ENCODE results near the gene SH2D6. TPM values are rescaled to one million over a fixed set of nuclear protein-coding genes. Genes with fewer than 3 reads are reported as not detected.

The SH2D6 gene
- polyA plus RNA-seq (2012; ENCODE audit: insufficient read depth, insufficient read length, low read depth) = 2.0 TPM

DNA sequence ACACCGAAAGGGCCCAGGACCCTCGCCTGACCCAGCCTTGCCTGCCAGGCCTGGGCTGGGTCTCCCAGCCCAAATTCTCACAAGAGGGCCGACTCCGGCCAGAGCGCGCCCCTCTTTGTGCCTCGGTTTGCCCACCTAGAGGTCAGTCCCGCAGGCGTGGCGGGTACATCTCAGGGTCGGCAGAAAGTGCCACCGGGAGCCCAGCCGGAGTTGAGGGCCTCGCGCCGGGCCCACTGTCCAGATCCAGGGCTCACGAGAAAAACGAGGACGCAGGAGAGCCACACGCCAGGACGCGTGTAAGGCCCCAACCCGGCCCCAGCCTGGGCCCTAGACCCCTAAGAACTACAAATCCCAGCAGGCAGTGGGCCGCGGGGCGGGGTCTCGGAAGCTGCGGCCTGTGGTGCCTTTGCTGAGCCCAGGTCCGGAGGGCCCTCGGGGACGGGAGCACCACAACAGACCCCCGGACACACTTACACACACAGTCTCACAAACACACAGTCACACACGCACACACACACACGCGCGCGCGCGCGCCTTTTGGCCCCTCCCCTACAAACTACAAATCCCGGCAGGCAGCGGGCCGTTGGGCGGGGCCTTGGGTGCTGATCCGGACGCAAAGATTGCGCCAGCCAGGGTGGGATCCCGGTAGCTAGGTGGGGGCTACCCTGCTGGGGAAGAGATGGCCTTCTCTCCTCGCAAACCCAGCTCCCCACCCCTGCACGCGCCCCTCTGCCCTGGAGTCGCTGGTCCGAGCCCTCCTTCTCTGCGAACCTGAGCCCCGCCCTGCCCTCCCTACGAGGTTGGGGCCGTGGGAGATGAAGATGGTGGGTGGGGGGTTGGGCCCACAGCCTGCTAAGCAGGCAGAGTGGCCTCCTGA is at the start of gene SH2D6:
SH2D6 (plus strand) TSS at position 583 of the 877 bp plus-strand sequence. CDS start 10,752 bp downstream, outside the sequence.
- Histone ChIP-seq H3K36me3 (no peaks in the 10 kb centered on the region), H3K27me3 (no peaks in the 10 kb centered on the region), H3K4me3 (ENCODE audit: low read depth, low read length) (peak within 1 kb of the TSS; percentile 64), H3K9me3 (no peaks in the 10 kb centered on the region), H3K4me1 (peaks cover 14% of the 10 kb centered on the region)
- no peak for TF ChIP-seq CTCF (IDR thresholded peaks at IDR 0.05; ENCODE audit: low read depth, low read length)
- peak; percentile 84 for DNase-seq

- Histone ChIP-seq H3K27me3 (no peaks in the 10 kb centered on the region), H3K4me3 (ENCODE audit: low read depth, low read length) (no peak overlapping the region), H3K36me3 (no peaks in the 10 kb centered on the region), H3K9me3 (no peaks in the 10 kb centered on the region), H3K4me1 (no peaks in the 10 kb centered on the region)
- DNase-seq = no peak
- TF ChIP-seq CTCF (IDR thresholded peaks at IDR 0.05; ENCODE audit: low read depth, low read length) = no peak
Observed at GRCh38 chr2:85368921-85369320, 49.6 kb upstream of the SH2D6 start.

- no peak for TF ChIP-seq CTCF (IDR thresholded peaks at IDR 0.05; ENCODE audit: low read depth, low read length)
- Histone ChIP-seq H3K4me1 (no peaks in the 10 kb centered on the region), H3K36me3 (no peaks in the 10 kb centered on the region), H3K9me3 (no peaks in the 10 kb centered on the region), H3K4me3 (ENCODE audit: low read depth, low read length) (no peak overlapping the region), H3K27me3 (no peaks in the 10 kb centered on the region)
- no peak for DNase-seq
Observed at GRCh38 chr2:85369500-85369899, 49.0 kb upstream of the SH2D6 start.

GRCh38 chr2:85371045-85371444 is 47.5 kb upstream of the SH2D6 start:
- Histone ChIP-seq H3K4me1 (no peaks in the 10 kb centered on the region), H3K27me3 (no peaks in the 10 kb centered on the region), H3K4me3 (ENCODE audit: low read depth, low read length) (no peak overlapping the region), H3K9me3 (no peaks in the 10 kb centered on the region), H3K36me3 (no peaks in the 10 kb centered on the region)
- TF ChIP-seq CTCF (IDR thresholded peaks at IDR 0.05; ENCODE audit: low read depth, low read length) = no peak
- no peak for DNase-seq

- no peaks in the 10 kb centered on the region for H3K4me1 ChIP-seq
- DNase-seq = no peak
- H3K27me3 ChIP-seq = no peaks in the 10 kb centered on the region
- TF ChIP-seq CTCF (IDR thresholded peaks at IDR 0.05; ENCODE audit: low read depth, low read length) = no peak
- no peak overlapping the region for H3K4me3 ChIP-seq (ENCODE audit: low read depth, low read length)
- no peaks in the 10 kb centered on the region for H3K36me3 ChIP-seq
- no peaks in the 10 kb centered on the region for H3K9me3 ChIP-seq
Observed at GRCh38 chr2:85376291-85377065, 42.0 kb upstream of the SH2D6 start.

Data from BE2C (cell line).